ENCODE measurements around the gene OR8U1. TPM values are rescaled to one million over a fixed set of nuclear protein-coding genes. Genes with fewer than 3 reads are reported as not detected.

The OR8U1 gene
- total and polyA plus RNA-seq, 4 donors: not detected

DNA sequence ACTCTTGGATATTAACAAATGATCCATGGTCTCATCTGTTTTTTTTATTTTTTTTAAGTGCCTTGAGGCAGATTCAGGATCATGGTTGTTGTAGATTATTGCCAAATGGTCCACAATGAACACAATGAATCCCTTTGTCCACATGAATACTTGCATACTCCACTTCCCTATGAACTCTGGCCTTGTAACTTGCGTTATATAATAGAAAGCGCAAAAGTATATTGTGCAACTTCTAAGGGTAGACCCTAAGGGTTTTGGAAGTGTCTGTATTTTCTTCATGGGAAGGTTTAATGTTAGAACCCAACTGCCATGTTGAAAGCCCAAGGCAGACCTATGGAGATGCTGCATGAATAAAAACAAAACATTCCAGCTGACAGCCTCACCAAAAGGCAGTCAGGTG lies 29.0 kb downstream of the OR8U1 start:
- DNase-seq (no peak), ATAC-seq (ENCODE audit: insufficient read depth, low FRiP score) (no peak)
- no peak overlapping the region for H3K27ac ChIP-seq (ENCODE audit: low read depth in 1 of 2, low read length in 1 of 2)
- H3K4me3 ChIP-seq: no peak overlapping the region
- H3K36me3 ChIP-seq (ENCODE audit: control insufficient read depth in 4 of 4, insufficient read depth in 4 of 4, low read length in 4 of 4): no peaks in the 10 kb centered on the region
- TF ChIP-seq, protein P1, sequence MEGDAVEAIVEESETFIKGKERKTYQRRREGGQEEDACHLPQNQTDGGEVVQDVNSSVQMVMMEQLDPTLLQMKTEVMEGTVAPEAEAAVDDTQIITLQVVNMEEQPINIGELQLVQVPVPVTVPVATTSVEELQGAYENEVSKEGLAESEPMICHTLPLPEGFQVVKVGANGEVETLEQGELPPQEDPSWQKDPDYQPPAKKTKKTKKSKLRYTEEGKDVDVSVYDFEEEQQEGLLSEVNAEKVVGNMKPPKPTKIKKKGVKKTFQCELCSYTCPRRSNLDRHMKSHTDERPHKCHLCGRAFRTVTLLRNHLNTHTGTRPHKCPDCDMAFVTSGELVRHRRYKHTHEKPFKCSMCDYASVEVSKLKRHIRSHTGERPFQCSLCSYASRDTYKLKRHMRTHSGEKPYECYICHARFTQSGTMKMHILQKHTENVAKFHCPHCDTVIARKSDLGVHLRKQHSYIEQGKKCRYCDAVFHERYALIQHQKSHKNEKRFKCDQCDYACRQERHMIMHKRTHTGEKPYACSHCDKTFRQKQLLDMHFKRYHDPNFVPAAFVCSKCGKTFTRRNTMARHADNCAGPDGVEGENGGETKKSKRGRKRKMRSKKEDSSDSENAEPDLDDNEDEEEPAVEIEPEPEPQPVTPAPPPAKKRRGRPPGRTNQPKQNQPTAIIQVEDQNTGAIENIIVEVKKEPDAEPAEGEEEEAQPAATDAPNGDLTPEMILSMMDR (IDR thresholded peaks at IDR 0.05; ENCODE audit: control extremely low read depth, extremely low read depth): no peak
- 89 to 98% methylated on average over 2 of the region's 2 CpGs for WGBS, 2 donors
- H3K9ac ChIP-seq (ENCODE audit: insufficient read depth in 1 of 2, low read length in 2 of 2): no peak overlapping the region
- H3K27me3 ChIP-seq (ENCODE audit: control insufficient read depth in 3 of 3, insufficient read depth in 3 of 3, low read length in 2 of 3): no peaks in the 10 kb centered on the region
- peaks cover 0 to 5% (median 2%) of the 10 kb centered on the region in 4 donors for H3K9me3 ChIP-seq (ENCODE audit: control insufficient read depth in 4 of 4, insufficient read depth in 3 of 4, low read length in 3 of 4)
- no peaks in the 10 kb centered on the region for H3K4me1 ChIP-seq (ENCODE audit: control insufficient read depth in 5 of 5, insufficient read depth in 5 of 5, low read length in 5 of 5)

DNA sequence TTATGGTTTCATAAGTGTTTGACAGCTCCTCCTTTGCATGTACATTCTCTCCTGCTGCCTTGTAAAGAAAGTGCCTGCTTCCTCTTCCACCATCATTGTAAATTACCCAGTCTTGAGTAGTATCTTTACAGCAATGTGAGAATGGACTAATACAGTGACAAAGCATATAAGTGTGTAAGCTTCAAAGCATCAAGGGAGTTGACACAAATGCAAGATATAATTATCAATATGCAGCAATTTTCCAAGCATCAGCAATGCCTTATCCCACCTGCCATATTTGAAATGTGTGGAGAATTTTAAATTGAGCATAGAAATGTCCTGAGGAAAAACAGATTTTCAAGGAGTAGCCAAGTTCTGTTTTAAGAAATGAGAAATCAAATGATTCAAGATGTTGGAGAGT lies 35.4 kb downstream of the OR8U1 start:
- ATAC-seq (ENCODE audit: insufficient read depth, low FRiP score) (no peak), DNase-seq (no peak)
- Histone ChIP-seq H3K27me3 (ENCODE audit: control insufficient read depth in 3 of 3, insufficient read depth in 3 of 3, low read length in 2 of 3) (no peaks in the 10 kb centered on the region), H3K9ac (ENCODE audit: insufficient read depth in 1 of 2, low read length in 2 of 2) (no peak overlapping the region), H3K36me3 (ENCODE audit: control insufficient read depth in 4 of 4, insufficient read depth in 4 of 4, low read length in 4 of 4) (no peaks in the 10 kb centered on the region), H3K27ac (ENCODE audit: low read depth in 1 of 2, low read length in 1 of 2) (no peak overlapping the region), H3K4me1 (ENCODE audit: control insufficient read depth in 5 of 5, insufficient read depth in 5 of 5, low read length in 5 of 5) (no peaks in the 10 kb centered on the region), H3K4me3 (no peak overlapping the region), H3K9me3 (ENCODE audit: control insufficient read depth in 4 of 4, insufficient read depth in 3 of 4, low read length in 3 of 4) (peaks cover 0 to 3% (median 0%) of the 10 kb centered on the region in 4 donors)
- TF ChIP-seq, protein P1 (IDR thresholded peaks at IDR 0.05; ENCODE audit: control extremely low read depth, extremely low read depth): no peak

DNA sequence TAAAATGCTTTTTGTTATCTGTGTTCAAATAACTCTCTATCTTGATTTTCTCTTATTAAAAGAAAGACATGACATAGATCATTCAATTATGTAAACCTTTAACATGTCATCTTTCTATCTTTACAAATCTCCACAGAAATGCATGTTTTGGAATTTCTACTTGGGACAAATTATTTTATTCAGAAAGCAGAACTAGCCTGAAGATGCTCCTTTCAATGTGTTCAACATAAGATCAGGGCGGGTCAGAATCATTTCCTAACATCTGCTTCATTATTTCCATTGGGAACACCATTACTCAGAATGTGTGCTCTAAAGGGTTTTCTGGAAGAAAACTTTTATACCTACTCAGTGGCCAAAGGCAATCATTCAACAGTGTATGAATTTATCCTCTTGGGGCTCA lies 37.0 kb downstream of the OR8U1 start, which contains the start of gene OR5AL1:
OR5AL1 (plus strand) TSS at position 301 of the 400 bp plus-strand sequence.
- WGBS, 2 donors: 82 to 87% methylated on average over 1 of the region's 1 CpG
- TF ChIP-seq, protein P1 (IDR thresholded peaks at IDR 0.05; ENCODE audit: control extremely low read depth, extremely low read depth): no peak
- Histone ChIP-seq H3K27me3 (ENCODE audit: control insufficient read depth in 3 of 3, insufficient read depth in 3 of 3, low read length in 2 of 3) (no peaks in the 10 kb centered on the region), H3K27ac (ENCODE audit: low read depth in 1 of 2, low read length in 1 of 2) (no peak within 1 kb of the TSS), H3K4me1 (ENCODE audit: control insufficient read depth in 5 of 5, insufficient read depth in 5 of 5, low read length in 5 of 5) (no peaks in the 10 kb centered on the region), H3K4me3 (no peak within 1 kb of the TSS), H3K9me3 (ENCODE audit: control insufficient read depth in 4 of 4, insufficient read depth in 3 of 4, low read length in 3 of 4) (peaks cover 0 to 3% (median 0%) of the 10 kb centered on the region in 4 donors), H3K9ac (ENCODE audit: insufficient read depth in 1 of 2, low read length in 2 of 2) (no peak within 1 kb of the TSS), H3K36me3 (ENCODE audit: control insufficient read depth in 4 of 4, insufficient read depth in 4 of 4, low read length in 4 of 4) (no peaks in the 10 kb centered on the region)
- ATAC-seq (ENCODE audit: insufficient read depth, low FRiP score) (no peak), DNase-seq (no peak)

Other genes starting within 250 kb of the OR8U1 start
- not detected for gene OR8J3, start 235.4 kb upstream of the OR8U1 start, total RNA-seq
- gene OR8J3, start 235.4 kb upstream of the OR8U1 start, polyA plus RNA-seq: not detected
- gene OR8K5, start 215.3 kb upstream of the OR8U1 start, total RNA-seq: not detected
- not detected for gene OR8K5, start 215.3 kb upstream of the OR8U1 start, polyA plus RNA-seq
- gene OR5J2, start 199.0 kb upstream of the OR8U1 start, total RNA-seq: not detected
- not detected for gene OR5J2, start 199.0 kb upstream of the OR8U1 start, polyA plus RNA-seq
- not detected for gene OR5T2, start 141.4 kb upstream of the OR8U1 start, total RNA-seq
- gene OR5T2, start 141.4 kb upstream of the OR8U1 start, polyA plus RNA-seq: not detected
- not detected for gene OR5T3, start 123.4 kb upstream of the OR8U1 start, total RNA-seq
- gene OR5T3, start 123.4 kb upstream of the OR8U1 start, polyA plus RNA-seq: not detected
- not detected for gene OR5T1, start 101.5 kb upstream of the OR8U1 start, total RNA-seq
- gene OR5T1, start 101.5 kb upstream of the OR8U1 start, polyA plus RNA-seq: not detected
- not detected for gene OR8H1, start 83.4 kb upstream of the OR8U1 start, total RNA-seq
- not detected for gene OR8H1, start 83.4 kb upstream of the OR8U1 start, polyA plus RNA-seq
- not detected for gene OR8K3, start 60.5 kb upstream of the OR8U1 start, total RNA-seq
- not detected for gene OR8K3, start 60.5 kb upstream of the OR8U1 start, polyA plus RNA-seq
- not detected for gene OR8K1, start 29.6 kb upstream of the OR8U1 start, total RNA-seq
- not detected for gene OR8K1, start 29.6 kb upstream of the OR8U1 start, polyA plus RNA-seq
- gene OR8J1, start 21.3 kb upstream of the OR8U1 start, total RNA-seq: not detected
- not detected for gene OR8J1, start 21.3 kb upstream of the OR8U1 start, polyA plus RNA-seq
- not detected for gene OR5AL1, start 37.1 kb downstream of the OR8U1 start, total RNA-seq
- not detected for gene OR5AL1, start 37.1 kb downstream of the OR8U1 start, polyA plus RNA-seq
- not detected for gene OR5M3, start 97.7 kb downstream of the OR8U1 start, total RNA-seq
- gene OR5M3, start 97.7 kb downstream of the OR8U1 start, polyA plus RNA-seq: not detected
- gene OR5M8, start 115.7 kb downstream of the OR8U1 start, total RNA-seq: not detected
- not detected for gene OR5M8, start 115.7 kb downstream of the OR8U1 start, polyA plus RNA-seq
- not detected for gene OR5M11, start 167.6 kb downstream of the OR8U1 start, total RNA-seq
- not detected for gene OR5M11, start 167.6 kb downstream of the OR8U1 start, polyA plus RNA-seq
- gene OR5M10, start 202.1 kb downstream of the OR8U1 start, total RNA-seq: not detected
- not detected for gene OR5M10, start 202.1 kb downstream of the OR8U1 start, polyA plus RNA-seq
- gene OR5M1, start 239.2 kb downstream of the OR8U1 start, total RNA-seq: not detected
- not detected for gene OR5M1, start 239.2 kb downstream of the OR8U1 start, polyA plus RNA-seq